ENCODE data around the gene GNPTG. TPM values are rescaled to one million over a fixed set of nuclear protein-coding genes. Genes with fewer than 3 reads are reported as not detected.

Gene GNPTG
- total and polyA plus RNA-seq, 9 of the 15 experiments (the other 6 are each of a cell fraction or from before 2014, with no cell fraction given) = 0.69 to 33.3 (median 13.6) TPM

DNA sequence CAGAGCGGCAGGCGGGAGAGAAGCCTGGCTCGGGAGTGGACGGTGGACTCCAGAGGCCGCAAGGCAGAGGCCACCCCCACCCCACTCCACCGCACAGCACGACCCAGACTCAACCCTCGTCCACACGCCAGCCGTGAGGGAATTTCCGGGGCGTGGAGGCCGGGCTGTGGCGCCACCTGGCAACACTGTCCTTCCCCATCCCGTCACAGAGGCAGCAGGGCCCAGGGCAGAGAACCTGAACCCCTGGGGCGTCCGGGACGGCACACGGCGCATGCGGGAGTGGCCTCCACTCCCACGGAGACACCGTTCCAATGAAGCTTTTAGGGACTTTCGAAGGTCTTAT is 23.5 kb downstream of the GNPTG start:
- ChIA-PET POLR2A (interaction anchor here (0.7 to 1.0 kb wide), 2 partner anchors 10 to 11 kb away, joined by 3 read pairs; no protein-coding TSS in a partner anchor), CTCF (ENCODE audit: low intra/inter-chr PET ratio) (no interaction called here)
- H3K4me3 ChIP-seq = no peak overlapping the region
- H3K4me2 ChIP-seq (ENCODE audit: insufficient read depth, low read length) = no peak overlapping the region
- peaks cover 16% of the 10 kb centered on the region; the same call in 2 of the 3 replicates for H3K36me3 ChIP-seq (ENCODE audit: control insufficient read depth, insufficient read depth, low read length)
- no peak for DNase-seq (ENCODE audit: extremely low read depth in 1 of 4, low spot score in 3 of 4)
- 91% methylated on average over 19 of the region's 24 CpGs for WGBS (ENCODE audit: insufficient coverage, low coverage, missing lambda C conversion rate)
- no peak overlapping the region for H2AFZ ChIP-seq (ENCODE audit: low read depth, low read length)
- no peaks in the 10 kb centered on the region for H3K27me3 ChIP-seq (ENCODE audit: control insufficient read depth in 2 of 2, insufficient read depth in 2 of 2, low read length in 2 of 2)
- peak; percentile 58 for TF ChIP-seq POLR2G (IDR thresholded peaks at IDR 0.05; ENCODE audit: low read depth, low read length)
- TF ChIP-seq PTRF (tag; IDR thresholded peaks at IDR 0.05) = no peak
- no peak for ATAC-seq
- FAIRE-seq = no peak
- peaks cover 19 to 76% of the 10 kb centered on the region in 2 experiments; a peak in 4 of 5 replicates for H3K4me1 ChIP-seq (replicated peaks in 1 of 2; ENCODE audit: control insufficient read depth in 2 of 2, insufficient read depth in 2 of 2, low read length in 2 of 2)
- peaks cover 36% of the 10 kb centered on the region for H3K79me2 ChIP-seq (ENCODE audit: control insufficient read depth, insufficient read depth, low read length)
- intact Hi-C loops (cut with micrococcal nuclease) = no loop called here
- peak overlapping the region in 1 of 2 experiments; percentile 40; a peak in 1 of 4 replicates for H3K9ac ChIP-seq (ENCODE audit: insufficient read depth in 1 of 2, low read depth in 2 of 2, low read length in 2 of 2)
- H4K20me1 ChIP-seq (replicated peaks; ENCODE audit: control insufficient read depth, insufficient read depth, low read length) = peaks cover 8% of the 10 kb centered on the region; the same call in 1 of the 2 replicates
- no peaks in the 10 kb centered on the region for H3K9me3 ChIP-seq (replicated peaks; ENCODE audit: control insufficient read depth, insufficient read depth, low read depth, low read length)
- H3K27ac ChIP-seq (ENCODE audit: extremely low read depth, low read depth, low read length) = no peak overlapping the region
- BruUV-seq (replicated peaks) = no TSS peak
- in situ Hi-C loops (cut with MboI) = no loop called here
- H3K9me1 ChIP-seq (ENCODE audit: control insufficient read depth, insufficient read depth, low read length) = peaks cover 5% of the 10 kb centered on the region

DNA sequence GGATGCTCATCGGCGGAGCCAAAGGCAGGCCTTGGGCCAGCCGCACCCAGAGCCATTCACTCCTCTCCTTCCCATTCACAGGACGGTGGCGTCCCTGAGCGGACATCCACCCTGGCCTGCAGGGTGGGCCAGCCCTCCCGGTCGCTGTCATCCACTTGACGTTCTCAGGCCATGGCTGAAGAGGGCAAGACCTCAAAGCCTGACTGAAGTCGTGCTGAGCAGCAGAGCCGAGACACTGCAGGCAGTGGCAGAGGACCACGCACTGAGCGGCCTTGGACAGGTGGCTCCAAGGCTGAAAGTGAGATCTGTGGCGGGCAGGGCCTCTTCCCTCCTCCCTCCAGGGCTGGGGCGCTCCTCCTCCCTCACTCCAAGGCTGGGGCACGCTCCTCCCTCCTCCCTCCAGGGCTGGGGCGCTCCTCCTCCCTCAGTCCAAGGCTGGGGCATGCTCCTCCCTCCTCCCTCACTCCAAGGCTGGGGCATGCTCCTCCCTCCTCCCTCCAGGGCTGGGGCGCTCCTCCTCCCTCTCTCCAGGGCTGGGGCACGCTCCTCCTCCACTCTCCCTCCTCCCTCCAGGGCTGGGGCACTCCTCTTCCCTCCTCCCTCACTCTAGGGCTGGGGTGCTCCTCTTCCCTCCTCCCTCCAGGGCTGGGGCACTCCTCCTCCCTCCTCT is 24.1 kb downstream of the GNPTG start:
- H4K20me1 ChIP-seq (replicated peaks; ENCODE audit: control insufficient read depth, insufficient read depth, low read length) = peaks cover 8% of the 10 kb centered on the region; the same call in 1 of the 2 replicates
- ChIA-PET POLR2A (interaction anchor here (0.6 to 1.0 kb wide), 3 partner anchors 9 to 230 kb away, joined by 3 to 4 read pairs (median 3); no protein-coding TSS in a partner anchor), CTCF (ENCODE audit: low intra/inter-chr PET ratio) (no interaction called here)
- peaks cover 14% of the 10 kb centered on the region; the same call in 2 of the 3 replicates for H3K36me3 ChIP-seq (ENCODE audit: control insufficient read depth, insufficient read depth, low read length)
- DNase-seq (ENCODE audit: extremely low read depth in 1 of 4, low spot score in 3 of 4) = no peak
- no peak for FAIRE-seq
- no peak for TF ChIP-seq ARID1B (IDR thresholded peaks at IDR 0.05)
- no peak for TF ChIP-seq ZFX (CRISPR knock-in tag; IDR thresholded peaks at IDR 0.05)
- peak; percentile 23; the same call in 1 of the 2 replicates for TF ChIP-seq POLR2G (IDR thresholded peaks at IDR 0.05; ENCODE audit: low read depth, low read length)
- TF ChIP-seq, protein P1, sequence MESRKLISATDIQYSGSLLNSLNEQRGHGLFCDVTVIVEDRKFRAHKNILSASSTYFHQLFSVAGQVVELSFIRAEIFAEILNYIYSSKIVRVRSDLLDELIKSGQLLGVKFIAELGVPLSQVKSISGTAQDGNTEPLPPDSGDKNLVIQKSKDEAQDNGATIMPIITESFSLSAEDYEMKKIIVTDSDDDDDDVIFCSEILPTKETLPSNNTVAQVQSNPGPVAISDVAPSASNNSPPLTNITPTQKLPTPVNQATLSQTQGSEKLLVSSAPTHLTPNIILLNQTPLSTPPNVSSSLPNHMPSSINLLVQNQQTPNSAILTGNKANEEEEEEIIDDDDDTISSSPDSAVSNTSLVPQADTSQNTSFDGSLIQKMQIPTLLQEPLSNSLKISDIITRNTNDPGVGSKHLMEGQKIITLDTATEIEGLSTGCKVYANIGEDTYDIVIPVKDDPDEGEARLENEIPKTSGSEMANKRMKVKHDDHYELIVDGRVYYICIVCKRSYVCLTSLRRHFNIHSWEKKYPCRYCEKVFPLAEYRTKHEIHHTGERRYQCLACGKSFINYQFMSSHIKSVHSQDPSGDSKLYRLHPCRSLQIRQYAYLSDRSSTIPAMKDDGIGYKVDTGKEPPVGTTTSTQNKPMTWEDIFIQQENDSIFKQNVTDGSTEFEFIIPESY (CRISPR knock-in tag; IDR thresholded peaks at IDR 0.05) = peak; percentile 47
- TF ChIP-seq, protein P2, sequence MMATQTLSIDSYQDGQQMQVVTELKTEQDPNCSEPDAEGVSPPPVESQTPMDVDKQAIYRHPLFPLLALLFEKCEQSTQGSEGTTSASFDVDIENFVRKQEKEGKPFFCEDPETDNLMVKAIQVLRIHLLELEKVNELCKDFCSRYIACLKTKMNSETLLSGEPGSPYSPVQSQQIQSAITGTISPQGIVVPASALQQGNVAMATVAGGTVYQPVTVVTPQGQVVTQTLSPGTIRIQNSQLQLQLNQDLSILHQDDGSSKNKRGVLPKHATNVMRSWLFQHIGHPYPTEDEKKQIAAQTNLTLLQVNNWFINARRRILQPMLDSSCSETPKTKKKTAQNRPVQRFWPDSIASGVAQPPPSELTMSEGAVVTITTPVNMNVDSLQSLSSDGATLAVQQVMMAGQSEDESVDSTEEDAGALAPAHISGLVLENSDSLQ (IDR thresholded peaks at IDR 0.05) = peak; percentile 38; the same call in 1 of the 2 replicates
- TF ChIP-seq MCM2 (IDR thresholded peaks at IDR 0.05; ENCODE audit: low read depth) = 0 out of 2 replicates have a peak, but pooled peaks have one; percentile 19
- TF ChIP-seq ZNF263 (CRISPR knock-in tag; IDR thresholded peaks at IDR 0.05; ENCODE audit: borderline replicate concordance) = peak; percentile 99
- ATAC-seq = no peak
- H3K4me1 ChIP-seq (replicated peaks in 1 of 2; ENCODE audit: control insufficient read depth in 2 of 2, insufficient read depth in 2 of 2, low read length in 2 of 2) = peaks cover 19 to 78% of the 10 kb centered on the region in 2 experiments; a peak in 4 of 5 replicates
- in situ Hi-C loops (cut with MboI) (no loop called here), intact Hi-C loops (cut with micrococcal nuclease) (no loop called here)
- H3K27ac ChIP-seq (ENCODE audit: extremely low read depth, low read depth, low read length) = no peak overlapping the region
- BruUV-seq (replicated peaks) = no TSS peak
- no peak overlapping the region for H2AFZ ChIP-seq (ENCODE audit: low read depth, low read length)
- peak overlapping the region in 1 of 2 experiments; percentile 20; a peak in 2 of 4 replicates for H3K9ac ChIP-seq (ENCODE audit: insufficient read depth in 1 of 2, low read depth in 2 of 2, low read length in 2 of 2)
- H3K79me2 ChIP-seq (ENCODE audit: control insufficient read depth, insufficient read depth, low read length) = peaks cover 36% of the 10 kb centered on the region
- 89% methylated on average over 12 of the region's 19 CpGs for WGBS (ENCODE audit: insufficient coverage, low coverage, missing lambda C conversion rate)
- no peak overlapping the region for H3K4me3 ChIP-seq
- no peaks in the 10 kb centered on the region for H3K27me3 ChIP-seq (ENCODE audit: control insufficient read depth in 2 of 2, insufficient read depth in 2 of 2, low read length in 2 of 2)
- H3K4me2 ChIP-seq (ENCODE audit: insufficient read depth, low read length) = no peak overlapping the region
- H3K9me1 ChIP-seq (ENCODE audit: control insufficient read depth, insufficient read depth, low read length) = peaks cover 5% of the 10 kb centered on the region
- no peaks in the 10 kb centered on the region for H3K9me3 ChIP-seq (replicated peaks; ENCODE audit: control insufficient read depth, insufficient read depth, low read depth, low read length)
